ENCODE results near the gene CR1.
A peak's percentile ranks its signal among the peaks of the same experiment; 100 is the strongest.
"Not testable (repeated sequence)": the region's sequence is repeated elsewhere in the genome, so short reads cannot be mapped to it uniquely, and the experiment has no call there.

CR1 gene

GRCh38 chr1:207510444-207510843 is 14.5 kb downstream of the CR1 start:
- DNase-seq: no peak

GRCh38 chr1:207514890-207515289 is 18.9 kb downstream of the CR1 start:
- DNase-seq: no peak

GRCh38 chr1:207516729-207517128 is 20.8 kb downstream of the CR1 start:
- DNase-seq: no peak

GRCh38 chr1:207518608-207519236 is 22.8 kb downstream of the CR1 start:
- no peak for DNase-seq

GRCh38 chr1:207519505-207520399 is 23.8 kb downstream of the CR1 start:
- no peak for DNase-seq

- DNase-seq: not testable (repeated sequence)
These were observed 24.7 kb downstream of the CR1 start for GRCh38 chr1:207520400-207521345.

- not testable (repeated sequence) for DNase-seq
These were observed 29.3 kb downstream of the CR1 start for GRCh38 chr1:207525239-207525638.

- not testable (repeated sequence) for DNase-seq
These were observed 32.4 kb downstream of the CR1 start for GRCh38 chr1:207528401-207528800.

GRCh38 chr1:207536263-207536662 is 40.3 kb downstream of the CR1 start:
- DNase-seq: not testable (repeated sequence)

GRCh38 chr1:207546677-207547357 is 50.9 kb downstream of the CR1 start:
- not testable (repeated sequence) for DNase-seq

- DNase-seq: not testable (repeated sequence)
These were observed 58.9 kb downstream of the CR1 start for GRCh38 chr1:207554823-207555222.

GRCh38 chr1:207565546-207566468 is 69.8 kb downstream of the CR1 start:
- DNase-seq: peak; percentile 13

GRCh38 chr1:207571926-207572325 is 76.0 kb downstream of the CR1 start:
- not testable (repeated sequence) for DNase-seq

- DNase-seq: not testable (repeated sequence)
These were observed 77.1 kb downstream of the CR1 start for GRCh38 chr1:207573074-207573473.

GRCh38 chr1:207575381-207575780 is 79.4 kb downstream of the CR1 start:
- DNase-seq: not testable (repeated sequence)

GRCh38 chr1:207578796-207579435 is 83.0 kb downstream of the CR1 start:
- no peak for DNase-seq

- DNase-seq: peak; percentile 69
These were observed 83.5 kb downstream of the CR1 start for GRCh38 chr1:207579436-207579799.

- DNase-seq: no peak
These were observed 85.7 kb downstream of the CR1 start for GRCh38 chr1:207581496-207582153.

GRCh38 chr1:207589506-207589905 is 93.5 kb downstream of the CR1 start:
- DNase-seq: not testable (repeated sequence)

- DNase-seq: not testable (repeated sequence)
These were observed 95.2 kb downstream of the CR1 start for GRCh38 chr1:207591205-207591604.
